Pancreas (tissue), 10 donors: ENCODE measurements around the gene TMEM108. TPM values are rescaled to one million over a fixed set of nuclear protein-coding genes. Genes with fewer than 3 reads are reported as not detected.

ENCODE experiments used
- ATAC-seq, 4 donors: fragments of 200-7000 bp; cut with Tn5 transposase; one replicate each; pipeline versions ENCODE4 v1.8.0 to v1.9.1; 2020; ENCODE audit warnings: mild to moderate bottlenecking in 4 of 4, moderate library complexity in 4 of 4
- DNase-seq, 6 donors: peaks; one replicate each; pipeline ENCODE4 v3.0.0-alpha.2; 2020
- FAIRE-seq: peaks from 2 replicates; lab custom pipeline; 2012; peaks lifted over from hg19 to GRCh38; lab: Jason Lieb, UNC
- H3K27ac ChIP-seq, 4 donors: fragments of 200-600 bp; sonication (generic); 1 replicate in 3 of 4; 2 replicates in 1 of 4; pipeline versions ENCODE4 v1.5.0 to v1.8.0; 2020
- H3K27me3 ChIP-seq, 4 donors: fragments of 200-600 bp; one replicate each; pipeline ENCODE4 v1.8.0; 2021
- H3K36me3 ChIP-seq, 3 donors: fragments of 200-600 bp; sonication (generic) in 1 of 3; one replicate each; pipeline versions ENCODE4 v1.5.0 to v1.8.0; 2020 to 2021
- H3K4me1 ChIP-seq, 3 donors: fragments of 200-600 bp; one replicate each; pipeline ENCODE4 v1.8.0; 2021
- H3K4me3 ChIP-seq, 4 donors: fragments of 200-600 bp; sonication (generic) in 2 of 4; one replicate each; pipeline versions ENCODE4 v1.5.0 to v1.8.0; 2020 to 2021
- H3K9me3 ChIP-seq, 4 donors: fragments of 200-600 bp; one replicate each; pipeline ENCODE4 v1.8.0; 2021
- CTCF ChIP-seq, 4 donors: fragments of 200-600 bp; sonication (generic) in 3 of 4; IDR thresholded peaks; one replicate each; pipeline versions ENCODE4 v1.5.0 to v1.8.0; 2021; ENCODE audit warnings: antibody characterized with exemption in 4 of 4
- WGBS, 2 donors: extraction: QIAGEN DNeasy Blood & Tissue Kit; methylation state at CpG; one replicate each; pipeline ENCODE4 v1.1.7; 2013; 5-methylcytosine and 5-hydroxymethylcytosine counted together
- intact Hi-C, 3 donors: fragments of 100-400 bp; cut with DNase I; formaldehyde crosslinking; loops; one replicate each; pipeline versions ENCODE4 v1.11.1 to v1.14.2; 2022
- polyA plus RNA-seq, 2 donors: library from polyadenylated mRNA; stranded (reverse); fragments of 200-250 nt; gene quantifications; one replicate each; pipeline ENCODE4 v1.2.3, GENCODE V29; 2013
- total RNA-seq, 6 donors: library from RNA; stranded (reverse); fragmentation: NEBNext Ultra II Directional in 4 of 6; extraction: Animal tissue kit (Norgen Biotek cat#: 25700) in 4 of 6; gene quantifications; one replicate each; pipeline versions ENCODE4 v1.2.1 to v1.2.4, GENCODE V29; 2021 to 2023
- donor health status: healthy with polysubstance abuse.
- donor health status: DM: no; HTN: no; CAD: no; lungs with moderate emphysema.
- donor health status: DM: no; HTN: no; CAD: no.
- donor health status: control.
- donor health status: control.
- donor health status: Bipolar disorder and iron deficiency.
- donor health status: DM: yes; HTN: yes; CAD: no.
- donor health status: DM: no; HTN: no; CAD: no.
- donor health status: DM: no; HTN: no; CAD: no.
- donor health status: DM: yes; HTN: yes; CAD: no.

Gene TMEM108
- total and polyA plus RNA-seq, 8 donors: 0.23 to 2.1 (median 0.52) TPM

- ATAC-seq (no peak), FAIRE-seq (no peak), DNase-seq (no peak)
- Histone ChIP-seq H3K4me3 (no peak overlapping the region), H3K4me1 (no peaks in the 10 kb centered on the region), H3K9me3 (no peaks in the 10 kb centered on the region), H3K36me3 (no peaks in the 10 kb centered on the region), H3K27me3 (no peaks in the 10 kb centered on the region), H3K27ac (no peak overlapping the region)
- intact Hi-C loops: no loop called here
- WGBS, 2 donors: 14 to 18% methylated on average over 2 of the region's 2 CpGs
- no peak for TF ChIP-seq CTCF (IDR thresholded peaks at IDR 0.05)
Observed at GRCh38 chr3:133152056-133152455, 113.9 kb downstream of the TMEM108 start.

GRCh38 chr3:133152681-133153220, 114.6 kb downstream of the TMEM108 start:
- H3K36me3 ChIP-seq: no peaks in the 10 kb centered on the region
- no peaks in the 10 kb centered on the region for H3K4me1 ChIP-seq
- intact Hi-C loops: no loop called here
- DNase-seq (no peak), FAIRE-seq (no peak), ATAC-seq (no peak)
- no peak for TF ChIP-seq CTCF (IDR thresholded peaks at IDR 0.05)
- no peak overlapping the region for H3K27ac ChIP-seq
- no peaks in the 10 kb centered on the region for H3K9me3 ChIP-seq
- H3K27me3 ChIP-seq: no peaks in the 10 kb centered on the region
- 59 to 83% methylated on average over 2 of the region's 2 CpGs for WGBS, 2 donors
- H3K4me3 ChIP-seq: no peak overlapping the region

- H3K4me1 ChIP-seq: no peaks in the 10 kb centered on the region
- no peak overlapping the region for H3K27ac ChIP-seq
- no peak for DNase-seq
- no peaks in the 10 kb centered on the region for H3K9me3 ChIP-seq
- TF ChIP-seq CTCF (IDR thresholded peaks at IDR 0.05): no peak
- H3K36me3 ChIP-seq: no peaks in the 10 kb centered on the region
- H3K4me3 ChIP-seq: no peak overlapping the region
- no peak for ATAC-seq
- no peak for FAIRE-seq
- H3K27me3 ChIP-seq: no peaks in the 10 kb centered on the region
- intact Hi-C loops: no loop called here
Observed at GRCh38 chr3:133153382-133153781, 115.2 kb downstream of the TMEM108 start.

DNA sequence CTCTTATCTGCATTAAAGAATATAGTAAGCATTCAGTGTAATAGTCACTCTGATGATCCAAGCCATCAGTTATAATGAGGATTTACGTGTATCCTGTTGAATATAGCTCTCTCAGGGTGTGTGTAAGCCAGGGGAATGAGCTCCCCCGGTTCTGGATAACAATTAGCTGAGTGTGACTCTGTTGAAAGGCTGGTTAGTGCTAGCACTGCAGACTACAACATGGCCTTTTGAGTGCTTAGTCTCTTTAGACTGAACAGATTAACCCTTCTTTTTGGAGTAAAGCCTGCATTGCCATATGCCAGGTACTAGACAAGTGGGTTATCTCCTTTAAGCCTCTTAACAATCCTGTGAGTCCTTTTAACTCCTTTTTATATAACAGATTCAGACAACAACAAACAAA, 119.5 kb downstream of the TMEM108 start:
- no peak for FAIRE-seq
- ATAC-seq: no peak
- no peak for DNase-seq

More for the DNA sequence above, 119.5 kb downstream of the TMEM108 start:
- Histone ChIP-seq H3K4me3 (no peak overlapping the region), H3K36me3 (no peaks in the 10 kb centered on the region), H3K27me3 (no peaks in the 10 kb centered on the region), H3K9me3 (no peaks in the 10 kb centered on the region), H3K27ac (no peak overlapping the region), H3K4me1 (no peaks in the 10 kb centered on the region)
- intact Hi-C loops: no loop called here
- TF ChIP-seq CTCF (IDR thresholded peaks at IDR 0.05): no peak
- WGBS, 2 donors: 63 to 69% methylated on average over 2 of the region's 2 CpGs
